Caco-2 (cell line): ENCODE measurements around the gene HNRNPU. TPM values are rescaled to one million over a fixed set of nuclear protein-coding genes. Genes with fewer than 3 reads are reported as not detected.

Experiments used
- Bru-seq: library from RNA; stranded (reverse); fragments of 400-500 nt; gene quantifications from one replicate; lab custom pipeline; 2021; lab: Mats Ljungman, UMichigan
- BruChase-seq, 2 experiments: library from RNA; stranded (reverse); fragments of 400-500 nt; gene quantifications; one replicate each; lab custom pipeline; 2021; lab: Mats Ljungman, UMichigan
- BruUV-seq: library from RNA; stranded (reverse); fragments of 400-500 nt; replicated peaks from 2 replicates; lab custom pipeline; 2021; lab: Mats Ljungman, UMichigan
- CTCF ChIA-PET: fragments of 300-600 bp; sonication (Branson Sonifier 250); formaldehyde crosslinking; loops from one replicate; lab custom pipeline; 2022; ENCODE audit warnings: antibody characterized with exemption; lab: Charles Lee
- POLR2A ChIA-PET: fragments of 300-600 bp; sonication (Branson Sonifier 250); formaldehyde crosslinking; loops from one replicate; lab custom pipeline; 2022; ENCODE audit warnings: antibody characterized with exemption; lab: Charles Lee
- DNase-seq, 2 experiments: peaks; one replicate each; pipeline versions ENCODE4 v3.0.0 to v3.0.0-alpha.2; 2020 to 2022
- H3K27me3 ChIP-seq: replicated peaks from 2 replicates; pipeline ENCODE4 v1.6.0; 2011; ENCODE audit warnings: low read length; ENCODE audit not compliant: control insufficient read depth, insufficient read depth
- H3K36me3 ChIP-seq: 2 replicates; pipeline ENCODE4 v1.5.1; 2011; ENCODE audit warnings: low read length; ENCODE audit not compliant: control insufficient read depth, insufficient read depth
- H3K4me1 ChIP-seq: fragments of 250-450 bp; sonication (Bioruptor Pico); 2 replicates; pipeline ENCODE4 v1.5.1; 2020; ENCODE audit warnings: mild to moderate bottlenecking
- H3K4me3 ChIP-seq: 2 replicates; pipeline ENCODE4 v1.5.1; 2011; ENCODE audit warnings: low read depth, mild to moderate bottlenecking, control low read depth, low read length
- H3K9me3 ChIP-seq: fragments of 250-450 bp; sonication (Bioruptor Pico); 2 replicates; pipeline ENCODE4 v1.5.1; 2020; ENCODE audit warnings: mild to moderate bottlenecking, moderate library complexity
- H3K27ac Mint-ChIP-seq: one replicate; pipeline ENCODE4 v1.8.0; 2022; ENCODE audit warnings: mixed read lengths; ENCODE audit not compliant: unreplicated experiment
- H3K27me3 Mint-ChIP-seq: one replicate; pipeline ENCODE4 v1.8.0; 2022; ENCODE audit warnings: mixed read lengths; ENCODE audit not compliant: insufficient read depth, unreplicated experiment
- H3K36me3 Mint-ChIP-seq: one replicate; pipeline ENCODE4 v1.8.0; 2022; ENCODE audit warnings: mild to moderate bottlenecking, mixed read lengths; ENCODE audit not compliant: insufficient read depth, unreplicated experiment
- H3K4me1 Mint-ChIP-seq: one replicate; pipeline ENCODE4 v1.8.0; 2022; ENCODE audit warnings: low read depth, mixed read lengths; ENCODE audit not compliant: unreplicated experiment
- H3K4me3 Mint-ChIP-seq: one replicate; pipeline ENCODE4 v1.8.0; 2022; ENCODE audit warnings: mild to moderate bottlenecking, moderate library complexity, mixed read lengths; ENCODE audit not compliant: unreplicated experiment
- H3K9me3 Mint-ChIP-seq: one replicate; pipeline ENCODE4 v1.8.0; 2022; ENCODE audit warnings: mixed read lengths; ENCODE audit not compliant: unreplicated experiment
- CTCF ChIP-seq, 2 experiments: fragments of 200-600 bp in 1 of 2; IDR thresholded peaks; 1 replicate in 1 of 2; 2 replicates in 1 of 2; pipeline versions ENCODE4 v1.5.1 to v1.8.0; 2011 to 2022; ENCODE audit warnings: antibody characterized with exemption in 1 of 2, control low read depth in 1 of 2, inconsistent platforms in 1 of 2, low read depth in 1 of 2, low read length in 1 of 2, mild to moderate bottlenecking in 1 of 2, moderate library complexity in 1 of 2; ENCODE audit not compliant: insufficient read depth in 1 of 2, severe bottlenecking in 1 of 2, unreplicated experiment in 1 of 2
- intact Hi-C: fragments of 100-400 bp; cut with micrococcal nuclease; formaldehyde crosslinking; loops from one replicate; pipeline ENCODE4 v1.10.0; 2022; ENCODE audit not compliant: unreplicated experiment
- long read RNA-seq: library from polyadenylated mRNA; stranded (forward); transcript quantifications from one replicate; pipeline ENCODE4 v2.0.0, GENCODE V29; 2022
- total RNA-seq: library from RNA; stranded (reverse); gene quantifications from 2 replicates; pipeline ENCODE4 v1.2.3, GENCODE V29; 2022

The HNRNPU gene
- 478 and 482 TPM in 2 replicates for total RNA-seq
- percentile 100 among the genes with signal in this experiment for Bru-seq, nascent RNA
- BruChase-seq, experiment 1, labeled RNA remaining after a 2-hour chase = percentile 100 among the genes with signal in this experiment
- percentile 100 among the genes with signal in this experiment for BruChase-seq, experiment 2, labeled RNA remaining after a 6-hour chase
- long read RNA-seq, full-length matches to known transcripts = 739 of 803 reads
- long read RNA-seq, partial matches to known transcripts = 34 of 803 reads
- long read RNA-seq, other reads (novel, unspliced or antisense) = 30 of 803 reads

- H3K36me3 ChIP-seq = peaks cover 4% of the 10 kb centered on the region; the same call in 1 of the 2 replicates
- peaks cover 7% of the 10 kb centered on the region; the same call in 1 of the 2 replicates for H3K4me1 ChIP-seq
- DNase-seq = peak; percentile 95 to 97
- H3K27me3 ChIP-seq = no peaks in the 10 kb centered on the region
- no peaks in the 10 kb centered on the region for H3K9me3 ChIP-seq
- BruUV-seq = no TSS peak
- peak; percentile 28 to 30 for TF ChIP-seq CTCF (IDR thresholded peaks at IDR 0.05; ENCODE audit: insufficient read depth in 1 of 2, low read depth in 1 of 2, low read length in 1 of 2, severe bottlenecking in 1 of 2, unreplicated experiment in 1 of 2)
- Mint-ChIP-seq H3K4me1 (peaks cover 22% of the 10 kb centered on the region), H3K27ac (peak within 1 kb of the TSS; percentile 83), H3K4me3 (peak within 1 kb of the TSS; percentile 94), H3K36me3 (peaks cover 53% of the 10 kb centered on the region), H3K27me3 (no peaks in the 10 kb centered on the region), H3K9me3 (peaks cover 6% of the 10 kb centered on the region)
- intact Hi-C loops = loop anchor here (1.0 to 5.0 kb wide), 4 partner anchors 33 to 178 kb away; no protein-coding TSS in a partner anchor
- ChIA-PET CTCF (interaction anchor here (1.9 kb wide), 1 partner anchor 178 kb away, joined by 7 read pairs; no protein-coding TSS in a partner anchor), POLR2A (interaction anchor here (1.4 to 3.0 kb wide), 8 partner anchors 14 to 178 kb away, joined by 5 to 23 read pairs (median 8); partner anchors contain the start of gene COX20)
- peak within 1 kb of the TSS; percentile 97 for H3K4me3 ChIP-seq
Observed at GRCh38 chr1:244864253-244865027, at the start of gene HNRNPU. Gene HNRNPU, minus strand, starts transcription at chr1:244864543. Its CDS starts 236 bp downstream, at chr1:244864307.

- no peaks in the 10 kb centered on the region for H3K9me3 Mint-ChIP-seq
- no peak overlapping the region for H3K4me3 Mint-ChIP-seq
- no peak for DNase-seq
- no peaks in the 10 kb centered on the region for H3K27me3 Mint-ChIP-seq
- Histone ChIP-seq H3K9me3 (no peaks in the 10 kb centered on the region), H3K4me3 (no peak overlapping the region), H3K36me3 (no peaks in the 10 kb centered on the region), H3K4me1 (no peaks in the 10 kb centered on the region), H3K27me3 (no peaks in the 10 kb centered on the region)
- H3K27ac Mint-ChIP-seq = no peak overlapping the region
- no TSS peak for BruUV-seq
- ChIA-PET POLR2A (no interaction called here), CTCF (interaction anchor here (0.6 kb wide), 1 partner anchor 100 kb away, joined by 7 read pairs; no protein-coding TSS in a partner anchor)
- no peaks in the 10 kb centered on the region for H3K4me1 Mint-ChIP-seq
- no peak for TF ChIP-seq CTCF (IDR thresholded peaks at IDR 0.05; ENCODE audit: insufficient read depth in 1 of 2, low read depth in 1 of 2, low read length in 1 of 2, severe bottlenecking in 1 of 2, unreplicated experiment in 1 of 2)
- no peaks in the 10 kb centered on the region for H3K36me3 Mint-ChIP-seq
- intact Hi-C loops = no loop called here
Observed at GRCh38 chr1:244913806-244914205, 49.5 kb upstream of the HNRNPU start.

DNA sequence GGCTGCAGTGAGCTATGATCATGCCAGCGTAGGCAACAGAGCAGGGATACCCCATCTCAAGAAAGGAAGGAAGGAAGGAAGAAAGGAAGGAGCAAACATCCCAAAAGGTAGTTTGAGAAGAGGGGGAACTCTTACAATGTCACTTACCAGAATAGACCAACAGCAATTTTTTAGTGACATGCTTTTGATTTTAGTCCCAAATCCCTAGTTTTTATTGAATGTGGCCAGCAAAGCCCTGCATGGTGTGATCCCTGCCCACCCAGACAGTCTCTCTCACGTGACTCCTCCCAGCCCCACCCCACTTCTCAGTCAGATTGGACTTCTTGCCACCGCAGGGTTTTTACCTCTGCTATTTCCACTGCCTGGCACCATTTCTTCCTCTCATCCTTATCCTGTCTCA lies 39.8 kb upstream of the HNRNPU start:
- Mint-ChIP-seq H3K36me3 (no peaks in the 10 kb centered on the region), H3K27me3 (no peaks in the 10 kb centered on the region), H3K4me3 (no peak overlapping the region), H3K4me1 (peaks cover 6% of the 10 kb centered on the region), H3K27ac (no peak overlapping the region), H3K9me3 (no peaks in the 10 kb centered on the region)
- Histone ChIP-seq H3K4me1 (no peaks in the 10 kb centered on the region; the same call in 1 of the 2 replicates), H3K4me3 (no peak overlapping the region), H3K27me3 (no peaks in the 10 kb centered on the region), H3K9me3 (no peaks in the 10 kb centered on the region), H3K36me3 (no peaks in the 10 kb centered on the region)
- ChIA-PET CTCF (no interaction called here), POLR2A (no interaction called here)
- no TSS peak for BruUV-seq
- DNase-seq = no peak
- intact Hi-C loops = no loop called here
- TF ChIP-seq CTCF (IDR thresholded peaks at IDR 0.05; ENCODE audit: insufficient read depth in 1 of 2, low read depth in 1 of 2, low read length in 1 of 2, severe bottlenecking in 1 of 2, unreplicated experiment in 1 of 2) = no peak
